Lower leg skin (tissue), 3 donors: ENCODE data around the gene MRPL49.

ENCODE experiments used
- CTCF ChIP-seq, 3 donors: fragments of 450-650 bp; IDR thresholded peaks; one replicate each; pipeline ENCODE4 v1.5.1; 2016; ENCODE audit warnings: antibody characterized with exemption in 3 of 3, mild to moderate bottlenecking in 3 of 3, moderate library complexity in 2 of 3
- POLR2A ChIP-seq, 2 donors: fragments of 450-650 bp; IDR thresholded peaks; one replicate each; pipeline ENCODE4 v1.6.1; 2016 to 2017; ENCODE audit warnings: antibody characterized with exemption in 2 of 2, mild to moderate bottlenecking in 1 of 2, moderate library complexity in 1 of 2

- TF ChIP-seq CTCF (IDR thresholded peaks at IDR 0.05) (no peak), POLR2A (IDR thresholded peaks at IDR 0.05) (no peak)
Observed at GRCh38 chr11:65165410-65166317, 43.5 kb downstream of the MRPL49 start.
